ENCODE results near the gene IGLL5.

Gene IGLL5

DNA sequence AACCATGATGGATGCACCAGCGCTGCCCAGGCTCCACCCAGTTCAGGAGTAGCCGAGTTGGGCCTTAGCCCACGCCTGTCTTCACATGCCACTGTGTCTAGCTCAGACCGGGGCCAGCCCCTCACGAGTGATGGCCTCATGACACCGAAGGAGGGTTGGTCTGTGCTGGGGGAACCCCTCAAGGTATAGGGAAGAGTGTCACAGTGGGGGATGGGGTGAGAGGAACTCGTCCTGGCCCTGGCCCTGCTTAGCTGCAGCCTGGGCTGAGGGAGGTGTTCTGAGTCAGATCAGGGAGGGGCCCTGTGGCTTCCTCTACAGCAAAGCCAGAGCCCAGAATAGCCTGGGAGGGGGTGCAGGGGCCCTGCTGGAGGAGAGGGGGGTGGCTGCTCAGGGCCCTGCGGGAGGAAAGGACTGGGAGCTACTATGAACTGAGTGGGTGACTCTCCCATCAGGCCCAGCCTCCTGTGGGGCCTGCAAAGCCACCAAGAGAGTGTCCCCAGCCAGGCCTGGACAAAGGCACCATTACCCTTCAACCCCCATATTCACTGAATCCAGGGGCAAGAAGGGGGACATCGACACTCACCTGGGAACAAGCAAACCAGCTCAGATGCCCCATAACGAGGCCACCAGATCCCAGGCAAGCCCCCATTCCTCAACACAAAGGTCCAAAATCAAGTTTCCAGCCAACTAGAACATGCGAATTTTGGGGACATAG lies 41.2 kb downstream of the IGLL5 start:
- DNase-seq = peak; percentile 99

DNA sequence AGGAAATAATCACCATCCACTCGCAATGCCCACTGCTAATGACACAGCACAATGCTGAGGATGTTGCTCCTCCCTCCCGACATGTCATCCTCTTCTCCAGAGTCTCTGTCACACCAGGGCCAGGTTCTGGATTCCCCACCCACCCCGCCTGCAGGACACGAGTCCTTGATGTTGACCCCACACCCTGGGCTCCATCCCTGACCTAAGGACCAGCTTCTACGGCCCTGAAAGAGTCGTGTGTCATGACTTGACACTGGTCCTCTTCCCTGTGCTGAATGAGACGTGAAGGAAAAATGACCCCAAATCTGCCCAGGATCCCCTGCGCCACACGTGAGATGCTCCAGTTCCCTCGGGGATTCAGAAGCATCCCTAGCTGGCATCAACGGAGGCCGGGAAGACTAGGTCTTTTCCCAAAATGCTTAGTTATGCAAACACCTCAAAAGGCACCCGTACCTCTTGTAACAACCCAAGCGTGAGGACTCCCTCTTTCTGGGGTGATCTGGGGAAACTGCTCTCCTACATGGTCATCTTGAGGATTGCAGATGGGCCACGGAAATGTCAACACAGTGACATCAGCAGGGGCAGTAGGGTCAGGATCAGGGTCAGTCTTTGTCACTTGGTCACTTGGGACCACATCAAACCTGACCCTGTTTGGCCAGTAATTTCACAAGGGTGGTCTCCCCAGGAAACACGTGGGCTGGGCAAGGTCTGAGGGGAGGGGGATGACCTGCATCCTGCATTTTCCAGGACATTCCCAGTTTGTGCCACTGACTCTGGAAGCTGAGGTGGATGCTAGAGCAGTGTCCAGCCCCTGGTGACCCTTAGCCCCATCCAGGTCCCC lies 42.0 kb downstream of the IGLL5 start:
- no peak for DNase-seq

DNA sequence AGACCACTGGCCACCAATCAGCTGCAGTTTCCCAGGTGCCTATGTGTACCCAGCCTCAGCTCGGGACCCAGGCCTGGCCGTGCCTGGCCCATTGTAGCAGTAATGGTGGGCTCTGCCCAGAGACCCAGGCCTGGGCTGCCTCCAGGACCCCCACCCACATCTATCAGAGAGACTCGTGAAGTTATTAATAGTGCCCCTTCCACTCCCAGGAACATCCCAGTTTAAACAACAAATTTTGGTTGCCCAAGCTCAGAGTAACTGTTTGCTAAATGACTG lies 42.5 kb downstream of the IGLL5 start:
- DNase-seq = no peak

DNA sequence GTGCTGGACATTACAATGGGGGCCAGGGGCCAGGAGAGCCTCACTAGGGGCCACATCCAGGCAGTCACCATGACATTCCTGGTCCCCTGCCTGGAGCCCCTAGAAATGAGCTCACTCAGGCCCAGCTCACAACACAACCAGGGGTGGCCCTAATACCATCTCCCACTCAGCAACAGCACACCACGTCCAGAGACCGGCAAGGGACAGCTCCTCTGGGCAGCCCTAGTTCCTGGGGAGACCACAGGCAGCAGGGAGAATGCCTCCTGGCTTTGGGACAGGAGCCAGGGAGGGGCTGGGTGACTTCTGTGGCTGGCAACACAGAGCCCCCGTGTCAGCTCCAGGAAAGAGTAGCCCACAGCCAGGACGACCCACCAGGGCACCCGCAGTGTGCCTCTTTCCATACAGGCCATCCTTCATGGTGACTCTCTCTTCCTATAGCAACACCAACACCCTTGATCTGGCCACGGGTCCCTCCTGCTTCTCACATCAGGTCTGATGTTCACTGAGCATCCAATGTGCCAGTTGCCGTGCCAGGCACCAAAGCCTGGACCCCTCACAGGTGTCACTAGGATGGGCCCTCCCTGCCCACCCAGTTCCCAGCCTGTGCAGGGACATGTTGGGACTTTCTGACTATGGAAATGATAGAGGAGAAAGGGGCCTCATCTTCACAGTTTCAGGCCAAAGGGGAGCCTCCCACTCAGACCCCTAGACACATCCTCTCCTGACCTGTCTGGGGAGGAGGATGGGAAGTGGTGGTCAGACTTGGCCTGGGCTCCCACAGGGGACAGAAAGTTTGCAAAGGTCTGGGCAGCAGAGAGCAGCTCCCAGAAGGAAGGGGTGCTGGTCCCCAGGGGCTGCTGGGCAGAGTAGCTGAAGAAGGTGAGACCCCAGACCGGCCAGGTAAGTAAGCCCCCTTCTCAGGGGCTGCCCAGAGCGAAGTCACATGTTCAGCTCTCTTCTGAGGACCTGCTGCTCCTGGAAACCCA lies 43.2 kb downstream of the IGLL5 start:
- DNase-seq = no peak

DNA sequence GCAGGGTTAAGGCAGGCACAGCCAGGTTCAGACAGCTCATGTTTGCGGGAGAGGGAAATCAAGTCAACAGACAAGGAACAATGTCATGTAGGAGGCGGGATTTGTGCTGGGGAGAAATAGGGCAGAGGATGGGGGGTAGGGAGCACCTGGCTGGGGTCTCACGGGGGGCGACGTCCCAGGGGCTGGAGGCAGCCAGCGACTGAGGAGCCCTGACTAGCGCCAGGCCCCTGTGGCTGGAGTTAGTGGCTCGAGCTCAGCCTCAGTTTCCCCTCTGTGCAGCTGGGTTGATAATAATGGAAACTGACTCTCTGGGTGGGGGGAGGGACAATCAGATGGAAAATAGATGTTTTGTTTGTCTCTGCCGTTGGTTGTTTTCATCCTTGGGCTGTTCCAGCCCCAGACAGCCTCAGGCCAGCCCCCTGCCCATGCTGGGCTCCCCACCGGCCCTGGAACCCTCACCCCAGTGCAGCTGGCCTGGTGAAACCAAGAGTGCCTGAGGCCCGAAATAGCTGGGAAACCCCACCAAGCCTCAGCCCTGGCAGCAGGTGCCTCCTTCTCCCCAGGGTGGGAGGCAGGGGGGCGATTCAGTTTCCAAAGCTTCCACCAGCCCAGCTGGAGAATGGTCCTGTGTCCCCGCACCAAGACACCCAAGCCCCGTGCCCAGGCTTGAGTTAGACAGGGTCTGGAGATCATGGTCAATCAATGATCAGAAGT lies 44.1 kb downstream of the IGLL5 start:
- DNase-seq = no peak

DNA sequence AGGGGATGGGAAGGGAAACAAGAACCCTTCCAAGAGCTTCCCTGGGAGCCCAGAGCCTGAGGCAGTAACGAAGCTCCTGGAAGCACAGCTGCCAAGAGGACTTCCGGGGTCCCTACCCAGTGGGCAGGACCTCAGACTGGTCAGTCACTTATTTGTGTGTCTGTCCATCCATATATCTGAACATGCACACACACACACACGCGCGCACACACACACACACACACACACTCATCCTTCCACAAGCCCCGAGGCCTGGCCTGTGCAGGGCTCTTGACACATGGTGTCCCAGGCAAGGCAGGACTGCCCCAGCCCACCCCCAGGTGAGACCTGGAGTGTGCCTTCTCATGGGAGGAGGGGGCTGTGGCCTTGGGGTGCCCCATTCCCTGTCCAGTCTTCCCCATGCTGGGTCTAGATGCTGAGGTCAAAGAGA lies 44.9 kb downstream of the IGLL5 start:
- no peak for DNase-seq

DNA sequence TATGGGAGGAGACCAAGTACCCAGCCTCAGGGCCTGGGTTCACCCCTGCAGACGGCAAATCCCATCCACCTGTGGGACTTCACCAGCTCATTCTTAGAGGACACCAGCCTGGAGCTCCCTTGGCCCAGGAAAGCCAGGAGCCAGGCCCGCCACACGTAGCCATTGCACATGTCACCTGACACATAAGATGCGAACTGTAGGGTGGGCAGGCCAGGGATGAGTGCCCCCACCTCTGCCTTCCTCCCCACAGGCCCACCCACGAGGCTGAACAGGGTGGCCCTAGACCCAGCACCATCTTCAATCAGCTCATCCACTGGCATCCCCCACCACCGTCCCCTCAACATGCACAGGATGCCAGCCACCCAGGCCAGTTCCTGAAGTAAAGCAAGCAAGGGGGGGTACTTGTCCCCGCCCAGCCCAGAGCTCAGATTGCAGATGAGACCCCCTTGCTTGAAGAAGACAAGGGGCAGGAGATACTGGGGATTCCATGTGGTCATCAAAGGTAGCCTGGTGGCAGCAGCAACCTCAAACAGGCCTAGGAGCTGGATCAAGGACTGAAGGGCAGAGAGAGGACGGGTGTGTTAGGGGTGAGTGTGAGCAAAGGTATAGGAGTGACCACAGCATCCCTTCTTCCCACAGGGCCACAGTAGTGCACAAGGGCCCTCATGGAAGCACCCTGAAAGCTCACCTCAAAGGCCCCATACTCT lies 45.6 kb downstream of the IGLL5 start:
- no peak for DNase-seq

DNA sequence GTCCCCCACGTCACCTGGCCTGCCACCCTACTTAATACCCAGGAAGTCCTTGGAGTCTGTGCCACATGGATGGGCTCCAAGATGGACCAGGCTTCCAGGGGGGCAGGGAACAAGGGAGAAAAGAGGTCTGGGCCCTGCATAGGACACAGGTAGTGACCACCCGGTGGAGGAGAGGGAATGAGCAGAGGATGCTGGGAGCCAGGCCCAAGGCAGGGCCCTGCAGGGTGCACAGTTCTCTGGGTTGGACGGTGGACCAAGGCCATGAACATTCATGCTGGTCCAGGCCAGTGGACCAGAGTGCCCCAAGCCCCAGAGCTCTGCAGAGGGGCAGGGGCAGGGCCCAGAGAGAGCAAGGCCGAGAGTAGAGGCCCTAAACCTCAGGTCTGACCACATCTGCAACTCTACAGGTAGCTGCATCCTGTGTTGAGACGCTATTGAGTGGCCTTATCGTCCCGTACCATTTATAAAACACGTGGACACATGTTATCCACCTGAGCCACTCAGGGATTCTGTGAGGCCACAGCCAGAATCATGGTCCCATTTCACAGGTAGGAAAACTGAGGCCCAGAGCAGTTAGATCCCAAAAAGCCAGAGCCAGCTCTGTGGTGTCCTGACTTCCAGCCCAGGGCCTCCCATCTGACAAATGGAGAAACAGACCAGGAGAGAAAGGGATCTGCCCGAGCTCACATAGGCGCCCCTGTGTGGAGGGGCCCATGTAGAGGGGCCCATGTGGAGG lies 46.4 kb downstream of the IGLL5 start:
- no peak for DNase-seq

DNA sequence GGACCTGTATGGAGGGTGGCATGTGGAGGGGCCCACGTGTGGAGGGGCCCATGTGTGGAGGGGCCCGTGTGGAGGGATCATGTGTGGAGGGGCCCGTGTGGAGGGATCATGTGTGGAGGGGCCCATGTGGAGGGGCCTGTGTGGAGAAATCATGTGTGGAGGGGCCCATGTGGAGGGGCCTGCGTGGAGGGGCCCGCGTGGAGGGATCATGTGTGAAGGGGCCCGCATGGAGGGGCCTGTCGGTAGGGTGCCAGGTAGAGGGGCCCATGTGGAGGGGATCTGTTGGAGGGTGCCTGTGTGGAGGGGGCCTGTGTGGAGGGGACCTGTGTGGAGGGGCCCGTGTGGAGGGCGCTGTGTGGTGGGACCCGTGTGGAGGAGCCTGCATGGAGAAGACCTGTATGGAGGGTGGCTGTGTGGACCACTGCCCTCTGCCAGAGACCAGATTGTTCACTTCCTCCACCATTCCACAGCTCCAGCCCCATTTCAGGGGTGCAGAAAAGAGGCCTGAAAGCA lies 47.0 kb downstream of the IGLL5 start:
- no peak for DNase-seq

DNA sequence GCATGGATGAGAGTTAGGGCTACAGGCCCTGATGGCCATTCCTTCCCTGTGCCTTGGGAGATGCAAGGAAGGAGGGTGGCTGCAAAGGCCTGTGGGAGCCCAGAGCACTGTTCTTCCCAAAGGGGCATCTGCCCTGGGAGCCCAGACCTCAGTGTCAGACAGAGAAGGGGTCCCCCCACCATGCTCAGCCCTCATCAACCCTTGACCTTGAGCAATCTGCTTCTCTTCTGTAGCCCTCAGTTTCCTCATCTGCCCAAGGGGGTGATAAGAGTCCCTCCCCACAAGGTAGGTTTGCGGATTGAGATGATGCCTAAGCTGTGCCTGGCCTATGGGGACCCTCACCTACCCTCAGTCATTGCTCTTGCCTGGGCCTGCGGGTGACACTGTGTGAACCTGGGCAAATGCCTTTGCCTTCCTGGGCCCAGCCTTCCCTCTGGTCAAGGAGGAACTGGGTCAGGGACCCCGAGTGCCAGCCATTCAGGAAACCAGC lies 47.5 kb downstream of the IGLL5 start:
- no peak for DNase-seq

DNA sequence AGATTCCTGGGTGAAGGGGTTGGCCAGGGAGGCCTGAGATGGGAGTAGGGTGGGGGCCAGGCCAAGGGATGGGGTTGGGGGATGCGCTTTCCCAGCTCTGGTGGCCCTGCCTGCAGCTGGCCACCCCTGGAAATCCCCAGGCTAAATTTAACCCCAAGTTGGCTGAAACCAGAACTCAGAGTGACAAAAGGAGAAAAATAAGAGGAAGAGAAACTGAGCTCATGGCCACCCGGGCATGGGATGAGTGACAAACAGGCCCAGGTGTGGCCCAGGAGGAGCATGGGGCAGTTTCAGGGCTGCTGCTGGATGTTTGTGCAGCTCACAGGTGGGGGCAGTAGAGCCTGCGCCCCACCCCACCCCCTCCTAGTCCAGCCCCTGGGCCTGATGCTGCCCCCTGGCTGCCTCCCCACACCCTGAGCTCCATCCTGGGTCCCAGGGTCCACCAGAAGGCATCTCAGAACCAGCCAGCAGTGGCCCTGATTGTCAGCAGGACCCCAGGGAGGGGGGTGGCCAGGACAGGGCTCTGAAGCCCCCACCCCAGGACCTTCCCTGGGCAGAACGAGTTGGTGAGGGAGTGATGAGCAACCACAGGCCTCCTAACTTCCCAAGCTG lies 48.0 kb downstream of the IGLL5 start:
- DNase-seq = no peak

DNA sequence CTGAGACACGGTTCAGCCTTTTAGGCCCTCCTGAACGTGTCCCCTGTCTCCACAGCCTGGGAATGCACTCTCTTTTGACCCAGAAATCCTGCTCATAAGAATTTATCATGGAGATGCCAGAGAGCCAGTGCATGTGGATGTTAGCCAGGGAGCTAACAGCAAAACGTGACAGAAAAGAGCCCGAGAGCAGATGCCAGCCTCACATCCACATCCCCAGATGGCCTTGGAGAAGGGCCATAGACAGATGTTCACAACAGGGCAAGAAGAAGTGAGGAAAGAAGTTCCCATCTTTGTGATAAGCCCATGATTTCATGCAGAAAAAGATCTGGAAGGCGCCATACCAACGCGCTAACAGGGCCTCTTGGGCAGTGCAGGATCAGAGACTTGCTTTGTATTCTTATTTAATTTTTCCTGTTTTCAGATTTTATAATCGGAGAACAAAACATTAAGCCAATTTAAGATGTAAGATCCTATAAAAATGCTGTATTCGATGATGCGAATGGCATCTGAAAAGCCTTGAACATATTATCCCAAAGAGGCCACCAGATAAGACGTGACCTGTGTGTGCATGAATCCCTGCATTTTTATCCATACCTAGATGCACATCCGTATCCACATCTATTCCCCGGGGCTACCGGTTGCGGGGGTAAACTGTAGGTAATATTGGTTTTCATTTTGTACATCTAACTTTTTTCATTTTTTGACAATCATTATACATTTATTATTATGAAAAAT lies 48.7 kb downstream of the IGLL5 start:
- DNase-seq = no peak

DNA sequence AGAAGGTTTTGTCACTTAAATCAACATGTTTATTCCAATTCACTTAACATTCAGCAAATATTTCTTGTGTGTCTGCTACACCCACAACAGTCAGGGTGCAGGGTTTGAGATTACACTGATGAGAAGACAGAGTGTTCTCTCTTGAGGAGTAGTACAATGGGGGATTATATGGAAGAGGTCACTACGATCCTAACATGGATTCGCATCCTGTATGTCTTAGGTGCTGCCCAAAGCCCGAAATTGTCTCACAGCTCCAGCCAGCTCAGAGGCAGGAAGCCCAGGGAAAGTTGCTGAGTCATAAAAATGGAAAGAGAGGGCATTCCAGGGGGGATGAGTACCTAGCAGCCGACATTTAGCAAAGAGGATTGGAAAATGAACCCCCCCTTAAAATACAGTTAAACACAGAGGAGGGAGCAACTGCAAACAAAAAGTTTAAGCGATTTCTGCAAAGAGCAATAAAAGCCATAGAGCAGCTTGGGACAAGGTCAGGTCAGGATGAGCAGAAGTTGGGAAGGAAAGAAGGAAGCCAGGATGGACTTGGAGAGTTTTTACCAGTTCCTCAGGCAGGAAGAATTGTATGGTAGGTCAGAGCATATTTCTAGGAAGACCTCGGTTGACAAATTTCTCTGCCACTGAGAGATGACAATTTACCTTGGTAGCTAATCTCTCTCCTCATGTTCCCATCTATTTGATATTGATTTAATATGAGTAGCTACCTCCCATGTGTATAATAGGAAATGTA lies 49.5 kb downstream of the IGLL5 start:
- DNase-seq = no peak

DNA sequence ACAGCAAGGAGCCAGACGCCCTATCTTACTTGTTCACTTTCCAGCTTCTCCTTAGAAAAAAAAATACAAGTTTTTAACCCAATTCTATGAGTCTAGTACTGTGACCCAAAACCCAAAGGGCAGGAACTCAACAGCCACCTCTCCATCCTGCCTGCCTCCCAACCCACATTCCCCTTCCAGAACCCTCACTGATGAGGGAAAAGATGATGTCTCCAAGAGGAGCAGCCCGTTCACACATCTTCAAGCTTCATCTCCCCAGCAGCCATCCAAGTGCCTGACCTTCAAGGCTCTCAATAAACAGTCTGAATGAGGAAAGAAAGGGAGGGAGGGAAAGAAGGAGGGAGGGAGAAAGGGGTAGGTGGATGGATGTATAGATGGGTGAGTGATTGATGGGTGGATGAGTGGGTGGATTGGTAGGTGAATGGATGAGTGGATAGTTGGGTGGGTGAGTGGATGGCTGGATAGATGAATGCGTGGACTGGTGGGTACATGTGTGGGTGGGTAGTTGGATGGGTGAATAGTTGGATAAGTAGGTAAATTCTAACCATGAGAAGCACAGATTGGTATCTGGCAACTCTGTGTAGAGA lies 50.4 kb downstream of the IGLL5 start:
- DNase-seq = no peak

DNA sequence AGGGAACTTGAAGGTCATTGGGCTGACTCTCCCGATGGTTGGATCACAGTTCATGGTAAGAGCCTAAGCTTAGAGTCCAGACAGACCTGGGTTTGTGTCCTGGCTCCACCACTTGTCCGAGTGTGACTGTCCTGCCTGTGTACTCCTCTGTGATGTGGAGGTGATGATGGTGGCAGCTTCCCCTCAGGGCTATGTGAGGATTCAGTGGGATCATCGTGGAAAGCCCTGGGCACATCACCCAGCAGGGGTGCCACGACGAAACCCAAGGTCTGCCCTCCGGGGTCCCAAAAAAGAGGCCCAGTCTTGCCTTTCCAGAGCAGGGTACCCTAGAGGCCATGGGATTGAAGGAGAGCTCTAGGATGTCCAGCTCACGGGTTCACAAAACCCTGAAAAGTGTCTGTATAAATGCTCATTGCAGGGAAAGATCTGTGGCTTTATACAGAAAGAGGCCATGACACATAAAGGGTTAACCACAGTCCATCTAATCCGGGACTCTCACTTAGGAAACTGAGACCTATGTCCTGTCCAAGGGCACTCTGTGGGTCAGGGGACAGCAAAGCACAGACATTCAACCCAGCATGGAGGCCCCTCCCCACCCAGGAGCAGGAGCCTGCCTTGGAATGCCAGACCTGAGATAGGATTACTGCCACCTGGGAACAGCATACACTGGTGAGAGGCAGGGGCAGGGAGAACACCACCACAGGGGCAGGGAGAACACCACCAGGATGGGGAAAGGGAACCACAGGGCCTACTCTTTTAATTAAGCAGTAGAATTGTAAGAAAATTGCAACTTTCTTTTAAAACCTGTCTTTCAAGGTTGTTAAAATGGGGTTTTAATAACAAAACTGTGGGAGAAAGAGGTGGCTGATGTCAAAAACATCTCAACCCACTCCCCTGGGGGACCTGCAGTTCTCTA lies 51.3 kb downstream of the IGLL5 start:
- DNase-seq = no peak

DNA sequence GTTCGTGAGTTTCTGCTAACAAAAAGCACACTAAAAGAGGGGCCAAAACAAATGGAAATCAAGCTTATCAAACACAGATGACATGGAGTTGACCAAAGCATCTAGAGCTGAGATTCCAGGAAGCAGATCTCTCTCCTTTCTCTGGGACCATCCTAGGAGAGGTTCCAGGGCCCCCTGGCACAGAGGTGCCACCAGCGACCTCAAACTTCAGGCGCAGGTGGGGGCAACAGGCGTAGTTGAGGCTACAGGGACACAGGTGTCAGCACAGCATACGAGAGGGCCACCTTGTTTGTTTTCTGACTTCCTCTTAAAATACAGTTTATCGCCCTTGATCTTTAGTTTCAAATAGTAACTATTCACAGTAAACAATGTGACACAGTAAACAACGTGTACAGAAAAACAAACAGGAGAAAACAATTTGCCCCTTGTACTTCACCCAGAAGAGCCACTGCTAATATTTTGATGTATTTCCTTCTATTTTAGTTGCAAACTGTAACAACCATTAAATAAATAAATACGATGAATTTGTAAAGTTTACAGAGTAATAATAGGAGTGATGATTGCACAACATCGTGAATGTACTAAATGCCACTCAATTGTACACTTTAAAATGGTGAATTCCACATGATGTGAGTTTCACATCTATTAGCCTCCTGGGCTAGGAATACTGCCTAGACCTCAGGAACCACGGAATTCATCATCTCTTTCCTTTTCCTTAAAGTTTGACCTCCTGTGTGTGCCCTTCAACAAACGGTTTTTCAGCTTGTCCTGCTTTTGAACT lies 52.2 kb downstream of the IGLL5 start:
- DNase-seq = no peak
